GM23338 (cell line): Measurements from ENCODE around the gene ZBTB5. TPM values are rescaled to one million over a fixed set of nuclear protein-coding genes. Genes with fewer than 3 reads are reported as not detected.

Experiments used
- ATAC-seq: fragments of 200-7000 bp; cut with Tn5 transposase; 3 replicates; pipeline ENCODE4 v1.9.1; 2020
- DNase-seq: peaks from one replicate; pipeline ENCODE4 v3.0.0-alpha.2; 2015; ENCODE audit warnings: low spot score
- H2AFZ ChIP-seq: fragments of 200-600 bp; sonication (generic); 2 replicates; pipeline ENCODE4 v1.8.0; 2016; ENCODE audit warnings: antibody characterized with exemption, mild to moderate bottlenecking, moderate library complexity
- H3F3A ChIP-seq: fragments of 200-600 bp; sonication (generic); replicated peaks from 2 replicates; pipeline ENCODE4 v1.8.0; 2017; ENCODE audit warnings: antibody characterized with exemption, mixed run types, low read depth
- H3K27ac ChIP-seq: fragments of 200-600 bp; sonication (generic); 2 replicates; pipeline ENCODE4 v1.6.1; 2016; ENCODE audit warnings: low read depth
- H3K27me3 ChIP-seq: fragments of 200-600 bp; sonication (generic); 2 replicates; pipeline ENCODE4 v1.8.0; 2016; ENCODE audit warnings: mild to moderate bottlenecking, mixed run types, moderate library complexity; ENCODE audit not compliant: insufficient read depth
- H3K36me3 ChIP-seq: fragments of 200-600 bp; sonication (generic); 2 replicates; pipeline ENCODE4 v1.8.0; 2016; ENCODE audit warnings: mild to moderate bottlenecking; ENCODE audit not compliant: insufficient read depth
- H3K4me1 ChIP-seq: fragments of 200-600 bp; sonication (generic); 2 replicates; pipeline ENCODE4 v1.8.0; 2016; ENCODE audit warnings: mild to moderate bottlenecking, moderate library complexity; ENCODE audit not compliant: insufficient read depth
- H3K4me2 ChIP-seq: fragments of 200-600 bp; sonication (generic); 2 replicates; pipeline ENCODE4 v1.7.1; 2017; ENCODE audit warnings: mixed run types
- H3K4me3 ChIP-seq: fragments of 200-600 bp; sonication (generic); 2 replicates; pipeline ENCODE4 v1.6.1; 2016; ENCODE audit warnings: mixed run types
- H3K79me2 ChIP-seq: fragments of 200-600 bp; sonication (generic); replicated peaks from 2 replicates; pipeline ENCODE4 v1.8.0; 2017; ENCODE audit warnings: mild to moderate bottlenecking; ENCODE audit not compliant: insufficient read depth
- H3K9me2 ChIP-seq: fragments of 200-600 bp; sonication (generic); 2 replicates; pipeline ENCODE4 v1.8.0; 2017; ENCODE audit not compliant: insufficient read depth
- H4K20me1 ChIP-seq: fragments of 200-600 bp; sonication (generic); replicated peaks from 2 replicates; pipeline ENCODE4 v1.8.0; 2017; ENCODE audit warnings: mild to moderate bottlenecking; ENCODE audit not compliant: insufficient read depth
- H3K27ac Mint-ChIP-seq: 2 replicates; pipeline ENCODE4 v1.8.0; 2020; ENCODE audit warnings: inconsistent platforms, mild to moderate bottlenecking, moderate library complexity, mixed read lengths
- H3K27me3 Mint-ChIP-seq: 3 replicates; pipeline ENCODE4 v1.8.0; 2022; ENCODE audit warnings: low read depth, mild to moderate bottlenecking, moderate library complexity, mixed read lengths, inconsistent platforms; ENCODE audit not compliant: insufficient read depth, poor library complexity
- H3K36me3 Mint-ChIP-seq: 3 replicates; pipeline ENCODE4 v1.8.0; 2021; ENCODE audit warnings: low read depth, mild to moderate bottlenecking, inconsistent platforms, moderate library complexity, mixed read lengths
- H3K4me1 Mint-ChIP-seq: 3 replicates; pipeline ENCODE4 v1.8.0; 2020; ENCODE audit warnings: mild to moderate bottlenecking, inconsistent platforms, mixed read lengths
- H3K4me3 Mint-ChIP-seq: 3 replicates; pipeline ENCODE4 v1.8.0; 2021; ENCODE audit warnings: moderate library complexity, mild to moderate bottlenecking, inconsistent platforms, mixed read lengths
- H3K9me3 Mint-ChIP-seq: 3 replicates; pipeline ENCODE4 v1.8.0; 2020; ENCODE audit warnings: moderate library complexity, mild to moderate bottlenecking, inconsistent platforms, mixed read lengths
- CREB1 ChIP-seq: fragments of 250-450 bp; sonication (Bioruptor Pico); IDR thresholded peaks from 2 replicates; pipeline ENCODE4 v1.5.0; 2020; ENCODE audit warnings: low read depth, mild to moderate bottlenecking, moderate library complexity
- EZH2 ChIP-seq: fragments of 200-600 bp; sonication (generic); IDR thresholded peaks from one replicate; pipeline ENCODE4 v1.8.0; 2017; ENCODE audit warnings: antibody characterized with exemption, mild to moderate bottlenecking, low read depth; ENCODE audit not compliant: unreplicated experiment
- JUNB ChIP-seq: IDR thresholded peaks from one replicate; pipeline ENCODE4 v1.6.1; 2016; ENCODE audit warnings: antibody characterized with exemption; ENCODE audit not compliant: unreplicated experiment
- NANOG ChIP-seq: IDR thresholded peaks from 2 replicates; pipeline ENCODE4 v1.6.1; 2016; ENCODE audit warnings: antibody characterized with exemption, borderline replicate concordance
- STAT1 ChIP-seq: IDR thresholded peaks from one replicate; pipeline ENCODE4 v1.6.1; 2016; ENCODE audit warnings: antibody characterized with exemption; ENCODE audit not compliant: unreplicated experiment
- ZNF331 ChIP-seq: fragments of 250-450 bp; sonication (Bioruptor Pico); IDR thresholded peaks from 2 replicates; pipeline ENCODE4 v1.5.0; 2020; ENCODE audit warnings: low read depth, mild to moderate bottlenecking, moderate library complexity
- ZNF462 ChIP-seq: fragments of 250-450 bp; sonication (Bioruptor Pico); IDR thresholded peaks from 2 replicates; pipeline ENCODE4 v1.5.0; 2020; ENCODE audit warnings: mild to moderate bottlenecking, moderate library complexity
- polyA plus RNA-seq: library from polyadenylated mRNA; unstranded; fragments of >200 nt; fragmentation: Nextera tagmentation; extraction: Ambion mirVana; gene quantifications from 2 replicates; pipeline ENCODE4 v1.2.1, GENCODE V29; 2016
- total RNA-seq: library from RNA; depleted of rRNA; stranded (reverse); fragments of >200 nt; shearing (Covaris generic); gene quantifications from 2 replicates; pipeline ENCODE4 v1.2.3, GENCODE V29; 2014
- TF ChIP-seq, protein P1 (sequence below), 2 experiments: fragments of 200-600 bp in 1 of 2; sonication (generic) in 1 of 2; conservative IDR thresholded peaks; 2 replicates each; pipeline versions ENCODE4 v1.5.1 to v1.6.1; 2016 to 2017; ENCODE audit warnings: antibody characterized with exemption in 2 of 2, low read depth in 2 of 2, mild to moderate bottlenecking in 2 of 2, moderate library complexity in 1 of 2

Gene ZBTB5
- total and polyA plus RNA-seq, 2 experiments from 2014 or later: 2.8 to 19.5 TPM

DNA sequence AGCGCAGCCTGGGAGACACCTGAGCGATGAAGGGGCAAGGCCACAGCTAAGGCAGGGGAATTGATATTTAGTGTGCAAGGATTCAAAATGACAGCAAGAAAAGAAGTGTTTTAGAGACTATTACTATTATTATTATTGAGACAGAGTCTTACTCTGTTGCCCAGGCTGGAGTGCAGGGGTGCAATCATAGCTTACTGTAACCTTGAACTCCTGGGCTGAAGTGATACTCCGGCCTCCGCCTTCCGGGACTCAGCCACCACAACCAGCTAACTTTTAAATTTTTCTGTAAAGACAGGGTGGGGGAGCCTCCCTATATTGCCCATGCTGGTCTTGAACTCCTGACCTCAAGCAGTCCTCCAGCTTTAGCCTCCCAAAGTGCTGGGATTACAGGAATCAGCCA is 46.0 kb downstream of the ZBTB5 start (continued):
- TF ChIP-seq, protein P1, sequence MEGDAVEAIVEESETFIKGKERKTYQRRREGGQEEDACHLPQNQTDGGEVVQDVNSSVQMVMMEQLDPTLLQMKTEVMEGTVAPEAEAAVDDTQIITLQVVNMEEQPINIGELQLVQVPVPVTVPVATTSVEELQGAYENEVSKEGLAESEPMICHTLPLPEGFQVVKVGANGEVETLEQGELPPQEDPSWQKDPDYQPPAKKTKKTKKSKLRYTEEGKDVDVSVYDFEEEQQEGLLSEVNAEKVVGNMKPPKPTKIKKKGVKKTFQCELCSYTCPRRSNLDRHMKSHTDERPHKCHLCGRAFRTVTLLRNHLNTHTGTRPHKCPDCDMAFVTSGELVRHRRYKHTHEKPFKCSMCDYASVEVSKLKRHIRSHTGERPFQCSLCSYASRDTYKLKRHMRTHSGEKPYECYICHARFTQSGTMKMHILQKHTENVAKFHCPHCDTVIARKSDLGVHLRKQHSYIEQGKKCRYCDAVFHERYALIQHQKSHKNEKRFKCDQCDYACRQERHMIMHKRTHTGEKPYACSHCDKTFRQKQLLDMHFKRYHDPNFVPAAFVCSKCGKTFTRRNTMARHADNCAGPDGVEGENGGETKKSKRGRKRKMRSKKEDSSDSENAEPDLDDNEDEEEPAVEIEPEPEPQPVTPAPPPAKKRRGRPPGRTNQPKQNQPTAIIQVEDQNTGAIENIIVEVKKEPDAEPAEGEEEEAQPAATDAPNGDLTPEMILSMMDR (conservative IDR thresholded peaks at IDR 0.05; ENCODE audit: low read depth in 2 of 2): no peak
- no peak for TF ChIP-seq EZH2
- no peak for TF ChIP-seq CREB1 (CRISPR knock-in tag)
- TF ChIP-seq STAT1: no peak
- no peak for TF ChIP-seq ZNF331
- TF ChIP-seq ZNF462 (CRISPR knock-in tag): no peak

DNA sequence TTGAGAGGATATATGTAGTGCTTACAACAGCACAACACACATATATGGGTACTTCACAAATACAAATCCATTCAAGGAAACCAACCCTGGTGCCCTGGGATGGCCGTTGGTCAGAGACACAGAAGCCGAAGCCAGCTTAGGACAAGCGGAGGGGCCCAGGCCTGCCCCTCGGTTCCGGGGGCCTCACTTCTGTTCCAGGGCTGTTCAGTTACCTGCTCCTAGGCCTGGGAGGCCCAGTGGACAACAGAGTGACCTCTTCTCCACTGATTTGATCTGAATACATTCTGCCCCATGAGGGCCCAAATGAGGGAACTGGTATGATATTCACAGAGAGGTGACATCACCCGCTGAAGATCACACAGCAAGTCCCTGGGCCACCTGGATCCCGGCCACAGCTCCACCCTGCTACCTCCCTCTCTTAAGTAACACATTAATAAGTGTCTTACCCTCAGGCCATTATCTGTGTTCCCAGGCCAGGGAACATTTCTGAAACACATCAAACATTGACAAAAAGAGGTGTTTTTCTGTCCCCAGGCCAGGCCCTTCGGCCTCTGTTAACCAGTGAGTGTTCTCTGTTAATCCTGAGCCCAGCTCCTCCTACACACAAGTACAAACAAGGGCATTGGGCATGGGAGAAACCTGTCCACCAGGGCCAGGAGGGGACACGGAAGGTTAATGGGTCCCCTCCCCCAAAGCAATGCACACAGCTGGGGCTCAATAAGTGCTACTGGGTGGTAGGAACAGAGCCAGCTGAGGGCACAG is 47.2 kb downstream of the ZBTB5 start:
- Histone ChIP-seq H3F3A (peaks cover 7% of the 10 kb centered on the region; the same call in 1 of the 2 replicates), H4K20me1 (no peaks in the 10 kb centered on the region), H3K36me3 (no peaks in the 10 kb centered on the region), H3K27ac (no peak overlapping the region), H3K27me3 (no peaks in the 10 kb centered on the region), H3K9me2 (no peaks in the 10 kb centered on the region), H2AFZ (no peak overlapping the region), H3K4me3 (no peak overlapping the region), H3K4me2 (no peak overlapping the region), H3K4me1 (peaks cover 28% of the 10 kb centered on the region), H3K79me2 (peaks cover 2% of the 10 kb centered on the region)
- Mint-ChIP-seq H3K4me1 (peaks cover 25% of the 10 kb centered on the region), H3K9me3 (no peaks in the 10 kb centered on the region), H3K27ac (no peak overlapping the region), H3K4me3 (no peak overlapping the region), H3K36me3 (no peaks in the 10 kb centered on the region; the same call in 2 of the 3 replicates), H3K27me3 (peaks cover 13% of the 10 kb centered on the region)
- no peak for ATAC-seq
- DNase-seq: no peak
- TF ChIP-seq JUNB (no peak), NANOG (no peak), ZNF331 (no peak)
